ENCODE data around the gene TCP10L.
"Not testable (repeated sequence)": the region's sequence is repeated elsewhere in the genome, so short reads cannot be mapped to it uniquely, and the experiment has no call there.

TCP10L gene

GRCh38 chr21:32554832-32555638 is 30.3 kb downstream of the TCP10L start:
- no peak for DNase-seq (ENCODE audit: low read depth in 3 of 3)

- no peak for DNase-seq (ENCODE audit: low read depth in 3 of 3)
Observed at GRCh38 chr21:32549886-32550285, 35.4 kb downstream of the TCP10L start.

- DNase-seq (ENCODE audit: low read depth in 3 of 3), result no peak
Observed at GRCh38 chr21:32549440-32549839, 35.9 kb downstream of the TCP10L start.

- no peak for DNase-seq (ENCODE audit: low read depth in 3 of 3)
Observed at GRCh38 chr21:32548978-32549377, 36.3 kb downstream of the TCP10L start.

GRCh38 chr21:32547018-32547417 is 38.3 kb downstream of the TCP10L start:
- DNase-seq (ENCODE audit: low read depth in 3 of 3), result no peak

GRCh38 chr21:32545948-32546441 is 39.3 kb downstream of the TCP10L start:
- DNase-seq (ENCODE audit: low read depth in 3 of 3), result no peak

- no peak for DNase-seq (ENCODE audit: low read depth in 3 of 3)
Observed at GRCh38 chr21:32544697-32545096, 40.6 kb downstream of the TCP10L start.

GRCh38 chr21:32543975-32544374 is 41.3 kb downstream of the TCP10L start:
- DNase-seq (ENCODE audit: low read depth in 3 of 3), result no peak

GRCh38 chr21:32543056-32543455 is 42.3 kb downstream of the TCP10L start:
- not testable (repeated sequence) for DNase-seq (ENCODE audit: low read depth in 3 of 3)

- no peak for DNase-seq (ENCODE audit: low read depth in 3 of 3)
Observed at GRCh38 chr21:32539378-32539777, 45.9 kb downstream of the TCP10L start.

- no peak for DNase-seq (ENCODE audit: low read depth in 3 of 3)
Observed at GRCh38 chr21:32538147-32538792, 47.1 kb downstream of the TCP10L start.

- no peak for DNase-seq (ENCODE audit: low read depth in 3 of 3)
Observed at GRCh38 chr21:32537569-32537881, 47.8 kb downstream of the TCP10L start.

GRCh38 chr21:32535612-32536011 is 49.7 kb downstream of the TCP10L start:
- no peak for DNase-seq (ENCODE audit: low read depth in 3 of 3)

GRCh38 chr21:32534113-32534512 is 51.2 kb downstream of the TCP10L start:
- no peak for DNase-seq (ENCODE audit: low read depth in 3 of 3)

GRCh38 chr21:32533611-32534010 is 51.7 kb downstream of the TCP10L start:
- no peak for DNase-seq (ENCODE audit: low read depth in 3 of 3)

GRCh38 chr21:32533053-32533452 is 52.3 kb downstream of the TCP10L start:
- DNase-seq (ENCODE audit: low read depth in 3 of 3), result no peak

GRCh38 chr21:32532636-32533035 is 52.7 kb downstream of the TCP10L start:
- no peak for DNase-seq (ENCODE audit: low read depth in 3 of 3)

GRCh38 chr21:32531561-32531960 is 53.8 kb downstream of the TCP10L start:
- DNase-seq (ENCODE audit: low read depth in 3 of 3), result not testable (repeated sequence)

- DNase-seq (ENCODE audit: low read depth in 3 of 3), result not testable (repeated sequence)
Observed at GRCh38 chr21:32530809-32531208, 54.5 kb downstream of the TCP10L start.

GRCh38 chr21:32529679-32530078 is 55.6 kb downstream of the TCP10L start:
- no peak for DNase-seq (ENCODE audit: low read depth in 3 of 3)

GRCh38 chr21:32525282-32525681 is 60.0 kb downstream of the TCP10L start:
- no peak for DNase-seq (ENCODE audit: low read depth in 3 of 3)

GRCh38 chr21:32523988-32524719 is 61.2 kb downstream of the TCP10L start:
- DNase-seq (ENCODE audit: low read depth in 3 of 3), result no peak

Measured in stimulated activated CD4-positive, alpha-beta T cell treated with anti-CD3 and anti-CD28 coated beads, TNF-alpha, amount 100 ng/mL, for 4 hours (primary cell).